Globus pallidus (tissue), 1 donor: Measurements from ENCODE around the gene ILRUN.
"Not testable (repeated sequence)": the region's sequence is repeated elsewhere in the genome, so short reads cannot be mapped to it uniquely, and the experiment has no call there.

Experiments
- DNase-seq: peaks from one replicate; pipeline ENCODE4 v3.0.0-alpha.2; 2015; ENCODE audit warnings: low spot score

The ILRUN gene

DNA sequence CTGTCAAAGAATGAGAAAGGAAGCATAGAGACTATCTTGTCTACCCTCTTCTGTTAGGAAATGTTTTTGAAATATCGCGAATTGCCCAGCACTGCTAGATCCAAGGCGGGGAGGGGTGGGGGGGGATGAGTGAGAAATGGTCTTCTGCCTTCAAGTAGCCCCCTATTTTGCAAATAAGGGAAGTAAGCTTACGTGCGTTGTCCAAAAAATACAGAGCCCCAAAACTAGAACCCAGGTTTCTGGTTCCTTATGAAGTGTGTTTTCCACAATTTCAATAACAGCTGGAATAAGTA is 923 bp upstream of the ILRUN start:
- no peak for DNase-seq

DNA sequence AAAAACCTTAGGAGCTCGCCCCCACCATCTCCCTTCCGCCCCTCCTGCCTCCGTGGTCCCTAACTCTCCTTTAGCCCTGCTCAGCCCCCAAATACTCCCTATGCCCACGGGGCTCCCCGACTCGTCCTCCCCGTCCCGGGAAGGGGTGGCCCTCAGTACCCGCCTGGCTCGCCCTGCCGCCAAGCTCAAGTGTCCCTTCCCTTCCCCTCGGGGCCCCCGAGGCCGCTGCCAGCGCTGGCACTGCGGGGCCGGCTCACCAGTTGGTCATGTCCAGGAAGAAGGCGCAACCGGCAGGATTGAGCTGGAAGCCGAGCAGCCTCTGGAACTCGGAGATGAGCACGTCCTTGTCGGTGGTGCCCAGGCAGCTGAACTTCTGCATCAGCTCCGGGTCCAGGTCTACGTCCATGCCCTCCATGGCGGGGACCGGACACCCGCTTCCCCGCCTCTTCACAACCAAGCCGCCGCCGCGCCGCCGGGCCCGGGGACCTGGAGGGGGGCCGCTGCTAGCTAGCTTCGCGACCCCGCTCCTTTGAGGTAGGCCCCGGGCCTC is 303 bp downstream of the ILRUN start:
- no peak for DNase-seq

- peak; percentile 16 for DNase-seq
These were observed 808 bp downstream of the ILRUN start for GRCh38 chr6:34695729-34696188.

DNA sequence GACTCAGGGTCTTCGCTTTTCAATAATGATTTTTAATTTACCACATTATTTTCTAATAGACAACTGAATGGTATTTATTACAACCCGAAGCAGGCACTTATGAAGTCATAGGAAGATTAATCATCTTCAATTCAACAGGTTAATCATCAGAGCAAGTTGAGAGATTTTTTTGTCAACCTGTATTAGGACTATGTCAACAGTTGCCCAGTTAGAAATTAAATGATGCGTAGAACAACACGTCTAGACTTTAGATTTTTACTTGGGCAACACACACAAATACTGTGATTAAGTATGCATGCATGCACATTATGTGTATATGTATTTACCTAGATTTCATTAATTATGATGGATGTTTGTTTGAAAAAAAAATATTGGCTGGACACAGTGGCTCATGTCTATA is 4.3 kb downstream of the ILRUN start:
- no peak for DNase-seq

- no peak for DNase-seq
These were observed 6.8 kb downstream of the ILRUN start for GRCh38 chr6:34689742-34690141.

GRCh38 chr6:34688956-34689355 is 7.6 kb downstream of the ILRUN start:
- DNase-seq: no peak

DNA sequence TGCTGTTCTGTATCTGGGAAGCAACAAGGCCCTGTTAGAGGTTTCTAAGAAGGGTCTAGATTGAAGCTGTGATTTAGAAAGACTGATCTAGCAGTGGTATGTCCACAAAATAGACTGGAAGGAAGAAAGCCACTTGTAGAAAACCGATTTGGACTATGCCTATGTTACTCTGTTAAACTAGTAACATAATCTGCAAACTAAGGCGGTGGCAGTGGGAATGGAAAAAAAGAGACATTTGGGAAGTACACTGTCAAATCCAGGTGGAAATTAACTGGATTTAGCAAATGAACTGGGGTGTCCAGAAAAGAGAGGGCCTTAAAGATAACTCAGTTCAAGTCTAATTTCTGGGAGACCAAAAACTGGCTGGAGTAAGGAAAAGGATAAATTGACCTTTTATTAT is 11.6 kb downstream of the ILRUN start:
- DNase-seq: no peak

DNA sequence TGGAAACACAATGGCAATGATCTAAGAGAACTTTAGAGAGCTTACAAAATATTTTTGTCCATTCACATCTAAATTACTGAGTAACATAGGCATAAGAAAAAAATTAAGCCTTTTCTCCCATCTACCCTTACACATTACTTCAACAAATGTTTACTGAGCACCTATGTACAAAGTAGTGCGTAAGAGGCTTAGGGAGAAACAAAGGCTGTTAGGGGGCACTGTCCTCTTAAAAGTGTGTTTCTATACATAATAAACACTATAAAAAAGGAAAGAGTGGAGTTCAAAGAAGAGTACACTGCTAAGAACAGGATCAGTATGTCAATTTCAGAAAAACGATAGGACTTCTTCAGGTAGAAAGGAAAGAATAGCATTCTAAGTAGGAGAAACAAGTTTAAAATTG is 12.2 kb downstream of the ILRUN start:
- no peak for DNase-seq

GRCh38 chr6:34680802-34681515 is 15.6 kb downstream of the ILRUN start:
- no peak for DNase-seq

DNA sequence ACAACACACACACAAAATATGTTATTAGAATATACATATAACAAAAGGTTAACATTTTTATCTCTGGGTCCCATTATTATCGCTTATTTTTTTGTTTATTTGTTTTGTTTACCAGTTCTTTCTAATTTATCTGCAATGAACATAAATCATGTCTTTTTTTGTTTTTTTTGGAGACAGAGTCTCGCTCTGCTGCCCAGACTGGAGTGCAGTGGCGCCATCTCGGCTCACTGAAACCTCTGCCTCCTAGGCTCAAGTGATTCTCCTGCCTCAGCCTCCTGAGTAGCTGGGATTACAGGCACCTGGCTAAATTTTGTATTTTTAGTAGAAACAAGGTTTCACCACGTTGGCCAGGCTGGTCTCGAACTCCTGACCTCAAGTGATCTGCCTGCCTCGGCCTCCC is 16.3 kb downstream of the ILRUN start:
- not testable (repeated sequence) for DNase-seq

DNA sequence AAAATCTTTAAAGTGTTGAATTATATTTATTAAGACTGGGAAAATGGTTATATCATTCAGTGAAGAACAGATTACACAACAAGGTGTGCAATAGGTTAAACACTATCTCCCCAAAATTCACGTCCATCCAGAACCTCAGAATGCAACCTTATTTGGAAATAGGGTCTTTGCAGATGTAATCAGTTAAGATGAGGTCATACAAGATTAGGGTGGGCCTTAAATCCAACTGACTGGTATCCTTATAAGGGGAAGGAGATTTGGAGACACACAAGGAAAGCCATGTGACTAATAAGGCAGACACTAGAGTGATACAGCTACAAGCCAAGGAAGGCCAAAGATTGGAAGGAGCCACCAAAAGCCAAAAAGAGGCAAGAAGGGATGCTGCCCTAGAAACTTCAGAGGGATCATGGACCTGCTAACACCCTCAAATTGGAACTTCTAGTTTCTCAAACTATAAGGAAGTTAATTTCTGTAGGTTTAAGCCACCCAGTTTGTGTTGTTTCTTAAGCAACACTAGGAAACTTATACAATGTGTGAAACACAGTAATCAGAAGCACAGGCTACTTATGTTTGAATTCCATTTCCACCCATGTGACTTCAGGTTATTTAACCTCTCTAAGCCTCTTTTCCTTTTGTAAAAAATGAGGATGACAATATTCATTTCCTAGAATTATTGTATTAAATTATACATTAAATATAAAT is 16.9 kb downstream of the ILRUN start:
- DNase-seq: no peak

DNA sequence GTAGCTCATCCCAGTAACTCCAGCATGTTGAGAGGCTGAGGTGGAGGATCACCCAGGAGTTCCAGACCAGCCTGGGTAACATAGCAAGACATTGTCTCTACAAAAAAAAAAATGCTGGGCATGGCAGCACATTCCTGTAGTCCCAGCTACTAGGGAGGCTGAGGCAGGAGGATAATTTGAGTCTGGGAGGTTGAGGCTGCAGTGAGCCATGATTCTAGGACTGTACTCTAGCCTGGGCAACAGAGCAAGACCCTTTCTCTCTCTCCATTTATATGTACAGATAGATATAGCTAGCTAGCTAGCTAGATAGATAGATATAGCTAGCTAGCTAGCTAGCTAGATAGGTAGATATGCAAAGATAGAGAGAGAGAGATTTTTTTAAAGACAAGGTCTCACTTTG is 20.4 kb downstream of the ILRUN start:
- DNase-seq: no peak

DNA sequence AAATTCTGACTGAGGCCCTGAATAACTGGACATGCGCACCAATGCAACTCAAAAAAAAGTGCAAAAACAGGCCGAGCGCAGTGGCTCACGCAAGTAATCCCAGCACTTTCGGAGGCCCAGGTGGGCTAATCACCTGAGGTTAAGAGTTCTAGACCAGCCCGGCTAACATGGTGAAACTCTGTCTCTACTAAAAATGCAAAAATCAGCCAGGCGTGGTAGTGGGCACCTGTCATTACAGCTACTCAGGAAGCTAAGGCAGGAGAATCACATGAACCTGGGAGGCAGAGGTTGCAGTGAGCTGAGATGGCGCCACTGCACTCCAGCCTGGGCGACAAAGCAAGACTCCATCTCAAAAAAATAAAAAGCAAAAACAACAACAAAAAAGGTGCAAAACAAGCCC is 21.6 kb downstream of the ILRUN start:
- not testable (repeated sequence) for DNase-seq

DNA sequence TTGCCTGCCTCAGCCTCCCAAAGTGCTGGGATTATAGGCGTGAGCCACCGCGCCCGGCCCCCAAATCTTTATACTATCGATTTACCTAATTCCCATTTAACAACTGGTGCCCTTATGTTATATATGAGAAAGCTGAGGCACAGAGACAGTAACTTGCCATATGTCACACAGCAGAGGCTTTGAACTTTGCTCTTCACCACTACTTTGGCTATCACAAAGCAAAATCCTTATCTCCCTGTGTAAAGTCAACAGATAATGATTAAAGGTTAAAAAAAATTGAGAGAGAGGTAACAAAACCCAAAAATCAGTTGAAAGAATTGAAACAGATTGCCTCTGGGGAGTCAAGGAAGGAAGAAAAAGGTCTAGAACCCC is 22.3 kb downstream of the ILRUN start:
- DNase-seq: no peak

GRCh38 chr6:34673064-34673463 is 23.5 kb downstream of the ILRUN start:
- DNase-seq: no peak

GRCh38 chr6:34672657-34673043 is 23.9 kb downstream of the ILRUN start:
- no peak for DNase-seq

GRCh38 chr6:34671801-34672656 is 24.5 kb downstream of the ILRUN start:
- no peak for DNase-seq

GRCh38 chr6:34671367-34671766 is 25.2 kb downstream of the ILRUN start:
- no peak for DNase-seq

DNA sequence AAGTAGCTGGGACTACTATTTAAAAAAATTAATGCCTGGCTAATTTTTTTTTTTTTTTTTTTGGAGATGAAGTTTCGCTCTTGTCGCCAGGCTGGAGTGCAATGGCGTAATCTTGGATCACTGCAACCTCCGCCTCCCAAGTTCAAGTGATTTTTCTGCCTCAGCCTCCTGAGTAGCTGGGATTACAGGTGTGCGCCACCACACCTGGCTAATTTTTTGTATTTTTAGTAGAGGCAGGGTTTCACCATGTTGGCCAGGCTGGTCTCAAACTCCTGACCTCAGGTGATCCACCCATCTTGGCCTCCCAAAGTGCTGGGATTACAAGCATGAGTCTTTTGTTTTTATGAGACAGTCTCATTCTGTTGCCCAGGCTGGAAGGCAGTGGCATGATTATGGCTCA is 27.8 kb downstream of the ILRUN start:
- not testable (repeated sequence) for DNase-seq

DNA sequence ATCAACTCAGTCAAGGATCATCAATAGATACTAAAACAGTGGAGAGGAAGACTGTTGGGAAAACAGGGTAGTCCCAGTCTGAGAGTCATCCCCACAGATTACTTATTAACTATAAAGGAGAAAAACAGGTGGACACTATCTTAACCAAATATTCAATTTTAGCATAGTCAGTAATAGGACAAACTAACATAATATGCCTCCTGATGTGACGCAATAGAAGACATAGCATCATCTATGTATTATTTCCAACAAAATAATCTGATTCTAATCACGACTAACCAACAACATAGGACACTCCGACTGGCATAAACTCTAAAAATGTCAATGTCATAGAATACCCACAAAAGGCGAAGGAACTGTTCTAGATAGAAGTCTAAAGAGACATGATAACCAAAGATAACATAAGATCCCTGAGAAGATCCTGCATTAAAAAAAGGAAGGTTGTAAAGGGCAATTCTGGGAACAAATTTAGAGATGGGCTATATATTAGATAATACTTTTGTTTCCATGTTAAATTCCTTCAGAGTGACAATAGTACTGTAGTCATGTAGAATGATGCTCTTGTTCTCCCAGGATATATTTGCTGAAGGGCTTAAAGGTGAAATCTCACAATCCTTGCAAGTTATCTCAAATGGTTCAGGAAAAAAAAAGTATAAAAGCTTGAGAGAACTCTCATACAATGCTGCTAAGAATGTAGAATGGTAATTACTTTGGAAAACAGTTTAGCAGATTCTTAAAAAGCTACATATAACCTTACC is 28.9 kb downstream of the ILRUN start:
- no peak for DNase-seq

DNA sequence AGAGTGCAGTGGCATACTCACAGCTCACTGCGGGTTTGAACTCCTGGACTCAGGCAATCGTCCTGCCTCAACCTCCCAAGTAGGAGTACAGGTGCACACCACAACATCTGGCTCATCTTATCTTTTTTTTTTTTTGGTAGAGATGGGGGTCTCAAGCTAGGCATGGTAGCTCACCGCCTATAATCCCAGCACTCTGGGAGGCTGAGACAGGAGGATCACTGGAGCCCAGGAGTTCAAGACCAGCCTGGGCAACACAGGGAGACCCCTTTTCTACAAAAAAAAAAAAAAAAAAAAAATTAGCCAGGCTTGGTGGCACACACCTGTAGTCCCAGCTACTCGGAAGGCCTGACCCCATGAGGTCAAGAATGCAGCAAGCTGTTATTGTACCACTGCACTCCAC is 31.5 kb downstream of the ILRUN start:
- DNase-seq: no peak
